Skeletal muscle tissue (tissue), 4 donors: ENCODE measurements around the gene KCNT1. TPM values are rescaled to one million over a fixed set of nuclear protein-coding genes. Genes with fewer than 3 reads are reported as not detected.
A peak's percentile ranks its signal among the peaks of the same experiment; 100 is the strongest.

Experiments
- H3K27ac ChIP-seq: one replicate; pipeline ENCODE4 v1.7.0; 2013; ENCODE audit warnings: mild to moderate bottlenecking, low read depth, low read length, inconsistent platforms
- H3K27me3 ChIP-seq, 3 donors: one replicate each; pipeline ENCODE4 v1.7.0; 2013; ENCODE audit warnings: low read length in 3 of 3; ENCODE audit not compliant: control insufficient read depth in 3 of 3, insufficient read depth in 3 of 3
- H3K36me3 ChIP-seq, 3 donors: one replicate each; pipeline ENCODE4 v1.7.0; 2013; ENCODE audit warnings: low read length in 3 of 3; ENCODE audit not compliant: control insufficient read depth in 3 of 3, insufficient read depth in 3 of 3
- H3K4me1 ChIP-seq, 3 donors: one replicate each; pipeline ENCODE4 v1.7.0; 2013; ENCODE audit warnings: low read length in 3 of 3, mild to moderate bottlenecking in 3 of 3; ENCODE audit not compliant: control insufficient read depth in 3 of 3, insufficient read depth in 3 of 3
- H3K4me3 ChIP-seq, 3 donors: one replicate each; pipeline ENCODE4 v1.7.0; 2013; ENCODE audit warnings: low read length in 3 of 3
- H3K9ac ChIP-seq, 3 donors: one replicate each; pipeline ENCODE4 v1.7.0; 2013; ENCODE audit warnings: low read length in 3 of 3, mild to moderate bottlenecking in 3 of 3, moderate library complexity in 2 of 3, low read depth in 1 of 3
- H3K9me3 ChIP-seq, 3 donors: one replicate each; pipeline ENCODE4 v1.7.0; 2013; ENCODE audit warnings: low read length in 3 of 3; ENCODE audit not compliant: control insufficient read depth in 3 of 3
- total RNA-seq: library from RNA; depleted of rRNA; stranded (reverse); fragments of >200 nt; gene quantifications from one replicate; pipeline ENCODE4 v1.2.3, GENCODE V29; 2014
- donor health status: Osteomylitis.

Gene KCNT1
- total RNA-seq, 1 donor from 2014 or later = 1.6 TPM

DNA sequence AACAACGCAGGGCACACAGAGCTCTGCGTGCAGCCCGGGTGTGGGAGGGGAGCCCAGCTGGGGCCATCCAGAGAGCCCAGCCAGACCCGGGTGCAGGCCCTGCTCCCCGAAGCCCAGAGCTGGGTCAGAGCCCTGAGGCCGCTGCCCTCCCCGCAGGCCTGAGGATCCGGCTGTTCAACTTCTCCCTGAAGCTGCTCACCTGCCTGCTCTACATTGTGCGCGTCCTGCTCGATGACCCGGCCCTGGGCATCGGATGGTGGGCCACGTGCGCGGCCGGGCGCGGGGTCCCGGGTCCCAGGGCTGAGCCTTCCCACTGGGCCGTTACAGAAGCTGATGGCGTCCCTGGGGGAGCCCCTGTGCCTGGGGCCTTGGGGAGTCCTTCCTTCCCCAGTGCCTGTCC lies 48.8 kb downstream of the KCNT1 start:
- Histone ChIP-seq H3K9ac (no peak overlapping the region), H3K27ac (no peak overlapping the region), H3K9me3 (no peaks in the 10 kb centered on the region), H3K36me3 (no peaks in the 10 kb centered on the region), H3K4me3 (no peak overlapping the region), H3K27me3 (no peaks in the 10 kb centered on the region), H3K4me1 (peaks cover 6 to 20% (median 19%) of the 10 kb centered on the region in 3 donors)

DNA sequence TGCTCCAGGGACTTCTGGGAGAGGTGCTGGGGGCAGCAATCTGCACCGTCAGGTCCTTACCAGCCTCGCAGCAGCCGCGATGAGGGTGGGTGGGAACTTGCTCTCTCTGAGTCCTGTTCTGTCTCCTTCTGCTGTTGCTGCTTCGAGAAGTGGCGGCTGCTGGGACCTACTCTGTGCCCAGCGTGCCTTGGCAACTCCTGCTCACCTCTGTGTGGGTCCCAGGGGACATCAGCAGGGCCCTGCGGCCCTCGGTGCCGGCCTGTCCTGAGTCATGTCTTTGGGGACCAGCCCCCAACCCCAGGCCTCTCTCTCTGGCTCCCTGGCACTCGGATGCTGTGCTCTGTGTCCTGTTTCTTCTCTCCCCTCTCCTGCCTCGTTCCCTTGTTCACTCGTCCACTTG lies 49.5 kb downstream of the KCNT1 start:
- Histone ChIP-seq H3K4me3 (no peak overlapping the region), H3K9me3 (no peaks in the 10 kb centered on the region), H3K9ac (no peak overlapping the region), H3K27ac (no peak overlapping the region), H3K36me3 (no peaks in the 10 kb centered on the region), H3K4me1 (peaks cover 1 to 16% (median 13%) of the 10 kb centered on the region in 3 donors), H3K27me3 (no peaks in the 10 kb centered on the region)

DNA sequence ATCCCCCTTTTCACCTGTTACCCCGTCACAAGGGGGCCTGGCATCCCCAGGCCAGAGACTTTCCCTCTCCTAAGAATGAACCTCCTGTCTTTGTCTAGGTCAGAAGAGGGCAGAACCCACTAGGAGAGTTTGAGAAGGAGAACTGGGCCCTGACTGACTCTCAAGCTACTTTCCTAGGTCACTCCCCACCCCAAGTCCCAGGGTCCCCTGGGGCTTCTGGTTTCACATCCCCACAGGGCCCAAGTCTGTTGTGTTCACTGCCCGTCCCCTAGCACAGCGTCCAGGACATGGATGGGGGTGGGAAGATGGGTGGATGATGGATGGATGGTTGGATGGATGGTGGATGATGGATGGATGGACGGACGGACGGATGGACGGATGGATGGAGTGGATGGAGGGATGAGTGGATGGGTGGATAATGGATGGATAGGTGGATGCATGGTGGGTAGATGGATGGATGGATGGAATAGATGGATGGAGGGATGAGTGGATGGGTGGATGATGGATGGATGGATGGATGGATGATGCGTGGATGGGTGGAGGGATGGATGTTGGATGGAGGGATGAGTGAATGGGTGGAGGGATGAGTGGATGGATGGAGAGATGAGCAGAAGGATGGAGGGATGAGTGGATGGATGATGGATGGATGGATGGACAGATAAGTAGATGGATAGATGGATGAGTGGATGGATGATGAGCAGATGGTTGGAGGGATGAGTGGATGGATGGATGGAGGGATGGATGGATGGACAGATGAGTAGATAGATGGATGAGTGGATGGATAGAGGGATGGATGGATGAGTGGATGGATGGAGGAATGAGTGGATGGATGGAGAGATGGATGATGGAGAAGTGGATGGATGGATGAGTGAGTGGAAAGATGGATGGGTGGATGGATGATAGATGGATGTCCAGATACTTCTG lies 50.6 kb downstream of the KCNT1 start:
- H3K4me1 ChIP-seq = peaks cover 4 to 17% (median 14%) of the 10 kb centered on the region in 3 donors
- no peak overlapping the region for H3K27ac ChIP-seq
- H3K36me3 ChIP-seq = no peaks in the 10 kb centered on the region
- H3K27me3 ChIP-seq = no peaks in the 10 kb centered on the region
- H3K9me3 ChIP-seq = no peaks in the 10 kb centered on the region
- no peak overlapping the region for H3K9ac ChIP-seq
- no peak overlapping the region for H3K4me3 ChIP-seq

DNA sequence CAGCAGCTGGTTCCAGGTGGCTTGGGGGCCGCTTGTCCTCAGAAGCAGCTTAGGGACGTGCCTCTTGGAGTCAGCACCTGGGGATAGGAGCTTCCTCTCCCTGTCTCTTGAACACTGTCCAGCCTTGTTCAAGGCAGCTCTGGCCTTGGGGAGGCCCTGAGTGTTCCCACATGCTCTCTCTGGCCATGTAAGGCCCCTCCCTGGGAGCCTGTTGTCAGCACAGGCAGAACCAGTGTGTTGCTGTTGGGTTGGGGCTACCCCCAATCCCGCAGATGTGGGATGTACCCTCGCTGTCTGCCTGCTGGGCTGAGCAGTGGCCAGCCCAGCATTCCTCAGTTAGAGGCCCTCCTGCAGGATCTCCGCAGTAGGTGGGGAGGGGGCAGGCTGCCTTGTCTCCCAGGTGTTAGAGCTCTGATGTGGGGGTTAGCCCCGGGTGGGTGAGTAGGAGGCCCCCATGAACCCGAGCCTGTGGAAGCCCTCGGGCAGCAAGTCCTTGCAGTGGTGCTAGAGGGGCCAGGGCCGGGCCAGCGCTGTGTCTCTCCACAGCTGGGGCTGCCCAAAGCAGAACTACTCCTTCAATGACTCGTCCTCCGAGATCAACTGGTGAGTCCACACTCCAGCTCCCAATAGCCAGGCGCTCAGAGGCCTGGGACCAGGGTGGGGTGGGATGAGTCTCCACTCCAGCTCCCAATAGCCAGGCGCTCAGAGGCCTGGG lies 51.6 kb downstream of the KCNT1 start:
- H3K9ac ChIP-seq = no peak overlapping the region
- no peaks in the 10 kb centered on the region for H3K9me3 ChIP-seq
- no peak overlapping the region for H3K4me3 ChIP-seq
- H3K36me3 ChIP-seq = no peaks in the 10 kb centered on the region
- no peaks in the 10 kb centered on the region for H3K27me3 ChIP-seq
- peaks cover 13 to 24% (median 19%) of the 10 kb centered on the region in 3 donors for H3K4me1 ChIP-seq
- no peak overlapping the region for H3K27ac ChIP-seq

DNA sequence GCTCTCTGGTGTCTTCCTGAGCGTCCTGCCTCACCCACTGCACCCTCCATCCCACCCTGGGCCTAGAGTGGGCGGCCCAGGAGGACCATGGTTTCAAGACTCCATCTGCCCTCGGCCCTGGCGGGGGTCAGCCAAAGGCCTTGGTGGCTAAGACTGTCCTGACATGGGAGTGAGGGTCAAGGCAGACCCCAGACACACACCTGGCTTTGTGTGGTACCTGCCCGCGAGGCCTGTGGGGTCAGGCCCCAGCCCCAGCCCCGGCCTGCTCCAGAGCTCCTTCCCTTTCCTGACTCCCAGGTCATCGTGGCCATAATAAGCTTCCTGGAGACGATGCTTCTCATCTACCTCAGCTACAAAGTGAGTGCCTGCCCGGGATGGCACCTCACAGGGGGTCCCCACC lies 54.6 kb downstream of the KCNT1 start:
- Histone ChIP-seq H3K27ac (peak overlapping the region; percentile 19), H3K9me3 (no peaks in the 10 kb centered on the region), H3K4me3 (no peak overlapping the region), H3K36me3 (peaks cover 0 to 3% (median 2%) of the 10 kb centered on the region in 3 donors), H3K27me3 (no peaks in the 10 kb centered on the region), H3K4me1 (peaks cover 10 to 22% (median 13%) of the 10 kb centered on the region in 3 donors), H3K9ac (no peak overlapping the region)

DNA sequence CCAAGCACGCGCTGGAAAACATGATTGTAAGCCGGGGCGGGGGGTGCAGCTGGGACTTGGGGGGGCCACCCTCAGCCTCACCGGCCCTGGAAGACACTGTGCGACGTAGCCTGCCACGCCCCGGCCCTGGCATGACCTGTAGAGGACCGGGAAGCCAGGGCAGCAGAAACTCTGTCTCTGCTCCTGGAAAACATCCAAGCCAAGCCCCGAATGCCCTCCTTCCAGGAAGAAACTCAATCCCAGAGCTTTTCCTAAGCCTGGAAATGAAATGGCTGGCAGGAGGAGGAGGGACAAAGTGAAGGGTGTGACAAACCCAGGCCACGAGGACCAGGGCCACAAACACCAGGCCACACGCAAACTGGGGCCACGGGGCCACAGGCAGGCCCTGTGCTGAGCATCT lies 55.4 kb downstream of the KCNT1 start:
- no peaks in the 10 kb centered on the region for H3K9me3 ChIP-seq
- H3K27ac ChIP-seq = peak overlapping the region; percentile 73
- H3K4me1 ChIP-seq = peaks cover 10 to 22% (median 13%) of the 10 kb centered on the region in 3 donors

DNA sequence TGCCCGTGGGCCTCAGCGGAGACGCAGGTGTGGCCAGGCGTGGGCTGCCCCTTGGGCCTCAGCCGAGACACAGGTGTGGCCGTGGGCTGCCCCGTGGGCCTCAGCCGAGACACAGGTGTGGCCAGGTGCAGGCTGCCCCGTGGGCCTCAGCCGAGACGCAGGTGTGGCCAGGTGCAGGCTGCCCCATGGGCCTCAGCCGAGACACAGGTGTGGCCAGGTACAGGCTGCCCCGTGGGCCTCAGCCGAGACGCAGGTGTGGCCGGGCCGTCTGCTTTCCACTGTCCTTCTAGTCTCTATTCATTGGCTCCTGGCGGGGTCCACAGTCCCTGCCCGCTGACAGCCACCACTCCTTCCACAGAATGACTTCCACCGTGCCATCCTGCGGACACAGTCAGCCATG lies 56.1 kb downstream of the KCNT1 start:
- Histone ChIP-seq H3K4me3 (no peak overlapping the region), H3K4me1 (peaks cover 10 to 22% (median 13%) of the 10 kb centered on the region in 3 donors), H3K27ac (peak overlapping the region; percentile 73), H3K9me3 (no peaks in the 10 kb centered on the region), H3K27me3 (no peaks in the 10 kb centered on the region), H3K9ac (peak overlapping the region in 1 of 3 donors; percentile 16), H3K36me3 (peaks cover 0 to 4% (median 3%) of the 10 kb centered on the region in 3 donors)

More for the DNA sequence above, 55.4 kb downstream of the KCNT1 start:
- Histone ChIP-seq H3K27me3 (no peaks in the 10 kb centered on the region), H3K4me3 (no peak overlapping the region), H3K36me3 (peaks cover 0 to 3% (median 2%) of the 10 kb centered on the region in 3 donors), H3K9ac (peak overlapping the region in 2 of 3 donors; percentile 16 to 45)

DNA sequence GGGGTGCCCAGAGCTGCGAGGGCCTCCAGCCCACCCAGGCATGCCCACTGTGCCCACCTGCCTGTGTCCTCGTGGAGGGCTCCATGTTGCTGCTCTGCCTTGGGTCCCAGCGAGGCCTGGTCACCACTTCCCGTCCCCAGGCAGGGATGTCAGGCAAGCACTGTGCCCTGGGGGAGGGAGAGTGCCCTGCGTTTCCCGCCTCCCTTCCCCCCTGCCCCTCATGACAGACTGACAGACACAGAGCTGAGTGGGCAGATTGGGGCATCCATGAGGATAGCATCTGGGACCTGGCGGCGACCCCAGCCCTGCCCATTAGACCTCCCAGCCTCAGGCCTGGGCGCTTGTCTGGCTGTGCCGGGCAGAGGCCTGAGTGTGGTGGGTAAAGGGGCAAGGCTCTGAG lies 56.9 kb downstream of the KCNT1 start:
- Histone ChIP-seq H3K4me1 (peaks cover 10 to 22% (median 13%) of the 10 kb centered on the region in 3 donors), H3K36me3 (peaks cover 0 to 4% (median 3%) of the 10 kb centered on the region in 3 donors), H3K9ac (no peak overlapping the region), H3K27me3 (no peaks in the 10 kb centered on the region), H3K9me3 (no peaks in the 10 kb centered on the region), H3K27ac (no peak overlapping the region), H3K4me3 (no peak overlapping the region)

DNA sequence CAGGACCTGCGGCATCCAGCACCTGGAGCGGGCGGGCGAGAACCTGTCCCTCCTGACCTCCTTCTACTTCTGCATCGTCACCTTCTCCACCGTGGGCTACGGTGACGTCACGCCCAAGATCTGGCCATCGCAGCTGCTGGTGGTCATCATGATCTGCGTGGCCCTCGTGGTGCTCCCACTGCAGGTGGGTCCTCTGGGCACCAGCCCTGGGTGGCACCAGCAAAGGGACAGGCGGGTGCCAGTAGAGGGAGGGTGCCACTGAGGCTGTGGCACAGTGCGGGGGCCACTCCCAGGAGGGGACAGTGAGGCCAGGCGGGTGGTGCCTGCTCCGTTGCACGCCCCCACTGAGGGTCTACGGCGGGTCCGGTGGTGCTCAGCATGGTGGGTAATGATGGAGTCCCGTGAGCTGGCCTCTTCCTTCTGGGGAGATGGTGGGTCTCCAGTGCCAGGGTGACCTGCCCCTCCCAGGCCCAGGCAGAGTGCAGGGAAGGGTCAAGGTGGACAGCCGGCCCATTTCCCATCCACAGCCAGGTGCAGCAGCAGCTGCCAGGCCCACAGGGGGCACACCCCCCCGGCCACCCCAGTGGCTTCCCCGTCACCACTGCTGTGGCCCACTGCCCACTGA lies 57.8 kb downstream of the KCNT1 start:
- Histone ChIP-seq H3K9ac (no peak overlapping the region), H3K36me3 (peaks cover 0 to 4% (median 3%) of the 10 kb centered on the region in 3 donors), H3K27me3 (no peaks in the 10 kb centered on the region), H3K4me1 (peaks cover 10 to 22% (median 13%) of the 10 kb centered on the region in 3 donors), H3K27ac (no peak overlapping the region), H3K9me3 (no peaks in the 10 kb centered on the region), H3K4me3 (no peak overlapping the region)
